Suprapubic skin (tissue), 4 donors: Measurements from ENCODE around the gene PARPBP.

Source experiments
- EP300 ChIP-seq: sonication (generic); formaldehyde crosslinking; IDR thresholded peaks from one replicate; pipeline ENCODE4 v1.6.1; 2017; ENCODE audit warnings: antibody characterized with exemption
- POLR2AphosphoS5 ChIP-seq, 3 donors: sonication (generic); formaldehyde crosslinking; IDR thresholded peaks; one replicate each; pipeline ENCODE4 v1.6.1; 2017; ENCODE audit warnings: antibody characterized with exemption in 3 of 3
- TF ChIP-seq, protein P1 (sequence below), 2 donors: fragments of 200-600 bp in 1 of 2; fragments of 450-650 bp in 1 of 2; sonication (generic) in 1 of 2; IDR thresholded peaks; one replicate each; pipeline ENCODE4 v1.5.1; 2016 to 2019; ENCODE audit warnings: antibody characterized with exemption in 2 of 2, mild to moderate bottlenecking in 1 of 2, moderate library complexity in 1 of 2

DNA sequence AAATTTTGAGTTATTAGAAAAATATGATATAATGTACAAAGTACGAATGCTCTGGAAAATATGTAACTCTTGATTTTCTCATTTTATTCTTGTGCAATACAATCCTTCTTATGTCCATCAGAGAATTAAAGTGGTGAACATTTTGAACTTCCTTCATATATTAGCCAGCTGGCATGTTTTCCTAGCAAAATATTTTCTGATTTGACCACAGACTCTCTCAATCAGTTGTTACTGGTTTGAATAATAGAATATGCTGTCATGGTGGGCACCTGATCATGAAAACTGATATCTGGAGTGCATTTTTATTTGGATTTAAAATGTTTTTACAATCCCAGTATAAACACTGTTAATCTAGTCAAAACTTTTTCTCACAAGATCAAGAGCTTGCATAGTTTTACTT is 24.2 kb downstream of the PARPBP start:
- TF ChIP-seq POLR2AphosphoS5 (IDR thresholded peaks at IDR 0.05) (no peak), EP300 (no peak)
- TF ChIP-seq, protein P1, sequence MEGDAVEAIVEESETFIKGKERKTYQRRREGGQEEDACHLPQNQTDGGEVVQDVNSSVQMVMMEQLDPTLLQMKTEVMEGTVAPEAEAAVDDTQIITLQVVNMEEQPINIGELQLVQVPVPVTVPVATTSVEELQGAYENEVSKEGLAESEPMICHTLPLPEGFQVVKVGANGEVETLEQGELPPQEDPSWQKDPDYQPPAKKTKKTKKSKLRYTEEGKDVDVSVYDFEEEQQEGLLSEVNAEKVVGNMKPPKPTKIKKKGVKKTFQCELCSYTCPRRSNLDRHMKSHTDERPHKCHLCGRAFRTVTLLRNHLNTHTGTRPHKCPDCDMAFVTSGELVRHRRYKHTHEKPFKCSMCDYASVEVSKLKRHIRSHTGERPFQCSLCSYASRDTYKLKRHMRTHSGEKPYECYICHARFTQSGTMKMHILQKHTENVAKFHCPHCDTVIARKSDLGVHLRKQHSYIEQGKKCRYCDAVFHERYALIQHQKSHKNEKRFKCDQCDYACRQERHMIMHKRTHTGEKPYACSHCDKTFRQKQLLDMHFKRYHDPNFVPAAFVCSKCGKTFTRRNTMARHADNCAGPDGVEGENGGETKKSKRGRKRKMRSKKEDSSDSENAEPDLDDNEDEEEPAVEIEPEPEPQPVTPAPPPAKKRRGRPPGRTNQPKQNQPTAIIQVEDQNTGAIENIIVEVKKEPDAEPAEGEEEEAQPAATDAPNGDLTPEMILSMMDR (IDR thresholded peaks at IDR 0.05) = no peak
